RWPE2 (cell line): ENCODE results near the gene ACADL.

Experiments used
- ATAC-seq: fragments of 200-7000 bp; cut with Tn5 transposase; 3 replicates; pipeline ENCODE4 v1.9.1; 2021; ENCODE audit warnings: low read depth
- DNase-seq: peaks from one replicate; pipeline ENCODE4 v3.0.0-alpha.2; 2020; ENCODE audit warnings: low spot score
- H3K27ac ChIP-seq: fragments of 450-650 bp; 2 replicates; pipeline ENCODE4 v1.5.1; 2017; ENCODE audit warnings: mild to moderate bottlenecking; ENCODE audit not compliant: poor library complexity, severe bottlenecking
- H3K27me3 ChIP-seq: fragments of 250-450 bp; sonication (Bioruptor Pico); 2 replicates; pipeline ENCODE4 v1.5.1; 2021; ENCODE audit warnings: mild to moderate bottlenecking, moderate library complexity; ENCODE audit not compliant: insufficient read depth, poor library complexity, severe bottlenecking
- H3K36me3 ChIP-seq: fragments of 250-450 bp; sonication (Bioruptor Pico); 2 replicates; pipeline ENCODE4 v1.5.1; 2020; ENCODE audit warnings: low read depth, mild to moderate bottlenecking, moderate library complexity
- H3K4me1 ChIP-seq: fragments of 250-450 bp; sonication (Bioruptor Pico); 2 replicates; pipeline ENCODE4 v1.5.1; 2021; ENCODE audit warnings: mild to moderate bottlenecking, moderate library complexity; ENCODE audit not compliant: insufficient read depth, poor library complexity, severe bottlenecking
- H3K4me3 ChIP-seq: fragments of 250-450 bp; sonication (Bioruptor Pico); 2 replicates; pipeline ENCODE4 v1.5.1; 2021; ENCODE audit warnings: mild to moderate bottlenecking, moderate library complexity; ENCODE audit not compliant: severe bottlenecking
- H3K9me3 ChIP-seq: fragments of 250-450 bp; sonication (Bioruptor Pico); 2 replicates; pipeline ENCODE4 v1.5.1; 2021; ENCODE audit warnings: mild to moderate bottlenecking, moderate library complexity; ENCODE audit not compliant: severe bottlenecking
- TF ChIP-seq, protein P1 (sequence below): fragments of 450-650 bp; IDR thresholded peaks from one replicate; pipeline ENCODE4 v1.5.1; 2017; ENCODE audit warnings: mild to moderate bottlenecking, moderate library complexity; ENCODE audit not compliant: poor library complexity, severe bottlenecking

Gene ACADL

DNA sequence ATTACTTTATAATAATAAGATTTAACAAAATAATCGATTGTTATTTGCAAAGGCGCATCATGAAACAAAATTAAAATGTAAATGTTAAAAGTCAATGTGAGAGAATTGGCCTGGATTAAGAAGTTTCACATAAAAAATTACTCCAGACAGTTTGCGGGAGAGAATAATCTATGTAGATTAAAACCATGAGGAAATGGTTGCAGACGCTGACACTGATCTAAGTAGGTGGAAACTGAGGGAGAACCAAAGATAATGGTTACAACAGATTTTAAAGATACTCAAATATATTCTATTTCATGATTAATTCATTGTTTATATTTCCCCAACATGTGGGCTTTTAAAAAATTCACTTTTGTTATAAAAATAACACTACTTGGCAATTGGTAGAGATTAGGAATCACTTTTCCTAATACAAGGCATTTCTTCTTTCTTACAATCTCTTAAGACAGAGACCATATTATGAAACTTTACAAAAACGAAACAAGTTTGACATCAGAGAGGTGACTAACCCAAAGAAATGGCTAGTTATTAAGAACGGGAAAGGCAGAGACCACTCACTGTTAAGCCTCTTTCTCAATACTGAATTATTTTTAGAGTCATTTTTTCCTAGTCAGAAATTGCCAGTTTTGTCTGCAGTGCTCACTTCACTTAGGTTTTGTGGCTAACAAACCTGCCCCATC, 55.6 kb downstream of the ACADL start:
- DNase-seq, result no peak
- Histone ChIP-seq H3K27me3 (no peaks in the 10 kb centered on the region), H3K4me3 (peak overlapping the region; percentile 96), H3K36me3 (no peaks in the 10 kb centered on the region), H3K27ac (peak overlapping the region; percentile 93), H3K9me3 (no peaks in the 10 kb centered on the region), H3K4me1 (peaks cover 18% of the 10 kb centered on the region)
- TF ChIP-seq, protein P1, sequence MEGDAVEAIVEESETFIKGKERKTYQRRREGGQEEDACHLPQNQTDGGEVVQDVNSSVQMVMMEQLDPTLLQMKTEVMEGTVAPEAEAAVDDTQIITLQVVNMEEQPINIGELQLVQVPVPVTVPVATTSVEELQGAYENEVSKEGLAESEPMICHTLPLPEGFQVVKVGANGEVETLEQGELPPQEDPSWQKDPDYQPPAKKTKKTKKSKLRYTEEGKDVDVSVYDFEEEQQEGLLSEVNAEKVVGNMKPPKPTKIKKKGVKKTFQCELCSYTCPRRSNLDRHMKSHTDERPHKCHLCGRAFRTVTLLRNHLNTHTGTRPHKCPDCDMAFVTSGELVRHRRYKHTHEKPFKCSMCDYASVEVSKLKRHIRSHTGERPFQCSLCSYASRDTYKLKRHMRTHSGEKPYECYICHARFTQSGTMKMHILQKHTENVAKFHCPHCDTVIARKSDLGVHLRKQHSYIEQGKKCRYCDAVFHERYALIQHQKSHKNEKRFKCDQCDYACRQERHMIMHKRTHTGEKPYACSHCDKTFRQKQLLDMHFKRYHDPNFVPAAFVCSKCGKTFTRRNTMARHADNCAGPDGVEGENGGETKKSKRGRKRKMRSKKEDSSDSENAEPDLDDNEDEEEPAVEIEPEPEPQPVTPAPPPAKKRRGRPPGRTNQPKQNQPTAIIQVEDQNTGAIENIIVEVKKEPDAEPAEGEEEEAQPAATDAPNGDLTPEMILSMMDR, result no peak
- peak; percentile 37 for ATAC-seq

DNA sequence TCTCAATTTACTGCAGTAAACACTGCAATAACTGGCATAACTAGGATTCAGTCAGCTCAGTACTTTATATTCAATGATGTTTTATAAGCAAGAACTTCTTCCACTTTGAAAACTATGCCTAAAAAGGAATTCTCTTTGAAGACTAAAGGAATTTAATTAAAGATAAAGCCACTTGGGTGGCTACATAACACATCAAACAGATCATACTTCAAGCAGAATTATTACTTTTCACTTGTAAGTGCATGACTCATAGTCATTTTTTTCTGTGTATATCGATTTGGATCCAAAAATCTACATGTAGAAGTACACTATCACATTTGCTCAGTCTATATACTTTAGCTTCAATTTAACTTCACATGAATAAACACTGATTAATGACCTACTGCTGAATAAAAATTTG, 58.0 kb downstream of the ACADL start:
- no peaks in the 10 kb centered on the region for H3K27me3 ChIP-seq
- no peak overlapping the region for H3K4me3 ChIP-seq
- ATAC-seq (no peak), DNase-seq (no peak)
- H3K9me3 ChIP-seq, result no peaks in the 10 kb centered on the region
- no peaks in the 10 kb centered on the region for H3K36me3 ChIP-seq
- TF ChIP-seq, protein P1, result no peak
- H3K4me1 ChIP-seq, result peaks cover 18% of the 10 kb centered on the region
- no peak overlapping the region for H3K27ac ChIP-seq

DNA sequence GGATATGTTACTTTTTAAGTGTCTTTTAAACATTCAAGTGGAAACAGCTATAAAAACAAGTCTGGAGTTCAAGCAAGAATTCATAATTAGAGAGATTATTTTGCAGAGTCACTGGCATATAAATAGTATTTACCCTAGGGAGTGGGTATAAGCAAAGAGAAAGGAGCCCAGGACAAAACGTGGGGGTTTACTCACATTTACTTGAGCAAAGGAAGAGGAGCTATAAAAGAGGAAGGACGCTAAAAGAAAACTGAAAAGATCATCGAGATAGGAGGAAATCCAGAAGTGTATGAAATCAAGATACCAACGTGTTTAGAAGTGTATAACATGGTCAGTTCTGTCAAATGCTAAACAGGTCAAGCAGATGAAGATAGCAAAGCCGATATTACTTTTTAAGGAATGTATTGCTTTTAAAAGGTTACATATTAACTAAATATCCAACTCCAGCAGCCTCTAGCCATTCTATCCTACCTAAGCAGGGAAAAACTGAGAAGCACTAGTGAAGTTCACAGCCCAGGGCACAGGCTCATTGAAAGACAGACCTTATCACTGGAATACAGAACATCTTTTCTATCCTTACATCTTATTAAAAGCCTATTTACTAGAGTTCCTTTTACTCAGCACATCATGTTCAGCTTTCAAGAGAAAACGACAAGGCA, 62.7 kb downstream of the ACADL start:
- TF ChIP-seq, protein P1, result no peak
- no peaks in the 10 kb centered on the region for H3K27me3 ChIP-seq
- H3K4me3 ChIP-seq, result no peak overlapping the region
- no peaks in the 10 kb centered on the region for H3K36me3 ChIP-seq
- peaks cover 6% of the 10 kb centered on the region for H3K4me1 ChIP-seq
- no peaks in the 10 kb centered on the region for H3K9me3 ChIP-seq
- ATAC-seq (no peak), DNase-seq (no peak)
- no peak overlapping the region for H3K27ac ChIP-seq

DNA sequence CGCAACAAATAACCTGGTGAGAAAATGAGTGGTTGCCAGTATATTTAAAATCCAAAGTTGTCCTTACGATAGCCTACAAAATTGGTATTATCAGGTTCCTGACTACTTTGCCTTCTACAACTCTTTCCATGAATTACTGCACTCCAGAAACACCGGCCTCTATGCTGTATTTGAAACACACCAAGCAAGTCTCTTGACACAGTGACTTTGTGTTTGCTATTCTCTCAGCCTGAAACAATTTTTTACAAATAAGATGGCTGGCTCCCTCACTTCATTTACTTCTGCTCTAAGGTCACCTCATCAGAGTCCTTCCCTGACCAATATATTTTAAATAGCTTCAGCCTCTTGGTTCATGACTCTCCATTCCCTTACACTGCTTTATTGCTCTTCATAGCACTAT, 66.2 kb downstream of the ACADL start:
- no peak for DNase-seq
- peaks cover 3% of the 10 kb centered on the region; the same call in 1 of the 2 replicates for H3K36me3 ChIP-seq
- no peak for ATAC-seq
- H3K27me3 ChIP-seq, result no peaks in the 10 kb centered on the region
- no peaks in the 10 kb centered on the region for H3K4me1 ChIP-seq
- H3K27ac ChIP-seq, result no peak overlapping the region
- TF ChIP-seq, protein P1, result no peak
- H3K4me3 ChIP-seq, result no peak overlapping the region
- H3K9me3 ChIP-seq, result no peaks in the 10 kb centered on the region

DNA sequence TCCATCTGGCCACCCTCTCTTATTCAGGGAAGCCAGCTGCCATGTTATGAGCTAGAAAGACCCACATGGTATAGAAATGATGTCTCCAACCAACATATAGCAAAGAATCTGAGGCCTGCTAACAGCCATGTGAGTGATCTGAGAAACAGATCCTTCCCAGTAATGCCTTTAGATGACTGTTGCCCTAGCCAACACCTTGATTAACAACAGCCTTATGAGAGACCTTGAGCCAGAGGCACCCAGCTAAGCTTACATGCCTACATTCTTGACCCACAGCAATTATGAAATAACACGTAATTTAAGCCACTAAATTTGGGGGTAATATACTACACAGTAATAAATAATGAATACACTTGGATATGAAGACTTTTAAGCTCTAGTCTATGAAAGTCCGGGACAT, 67.0 kb downstream of the ACADL start:
- no peak overlapping the region for H3K4me3 ChIP-seq
- DNase-seq (no peak), ATAC-seq (no peak)
- H3K36me3 ChIP-seq, result peaks cover 5% of the 10 kb centered on the region; the same call in 1 of the 2 replicates
- no peaks in the 10 kb centered on the region for H3K9me3 ChIP-seq
- H3K27ac ChIP-seq, result no peak overlapping the region
- TF ChIP-seq, protein P1, result no peak
- H3K27me3 ChIP-seq, result no peaks in the 10 kb centered on the region
- no peaks in the 10 kb centered on the region for H3K4me1 ChIP-seq
